ENCODE data around the gene NEK3.
"Not testable (repeated sequence)": the region's sequence is repeated elsewhere in the genome, so short reads cannot be mapped to it uniquely, and the experiment has no call there.

Gene NEK3

DNA sequence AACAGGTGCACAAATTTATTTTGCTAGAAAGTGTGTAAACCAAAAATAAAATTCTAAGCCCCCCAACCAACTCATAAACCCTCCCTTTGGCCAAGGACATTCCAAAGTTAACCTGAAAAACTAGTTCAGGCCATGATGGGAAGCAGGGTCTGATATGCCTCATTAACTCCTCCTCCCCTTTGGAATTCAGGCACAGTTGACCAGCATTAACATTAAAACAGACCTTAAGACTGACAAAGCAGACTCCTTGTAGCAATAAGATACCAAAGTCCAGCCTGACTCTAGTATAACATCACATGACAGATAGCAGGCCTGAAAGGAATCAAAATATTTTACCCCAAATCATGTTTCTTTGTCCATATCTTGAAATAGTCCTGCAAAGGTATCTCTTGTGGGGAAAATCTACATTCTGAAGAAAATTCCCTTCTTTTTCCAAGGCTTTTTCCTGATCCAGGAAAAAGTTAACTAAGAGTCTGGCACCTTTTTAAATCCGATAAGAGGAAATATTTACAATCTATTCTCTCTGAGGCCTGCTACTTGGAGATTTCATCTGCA is 50.2 kb downstream of the NEK3 start:
- no peak for DNase-seq

DNA sequence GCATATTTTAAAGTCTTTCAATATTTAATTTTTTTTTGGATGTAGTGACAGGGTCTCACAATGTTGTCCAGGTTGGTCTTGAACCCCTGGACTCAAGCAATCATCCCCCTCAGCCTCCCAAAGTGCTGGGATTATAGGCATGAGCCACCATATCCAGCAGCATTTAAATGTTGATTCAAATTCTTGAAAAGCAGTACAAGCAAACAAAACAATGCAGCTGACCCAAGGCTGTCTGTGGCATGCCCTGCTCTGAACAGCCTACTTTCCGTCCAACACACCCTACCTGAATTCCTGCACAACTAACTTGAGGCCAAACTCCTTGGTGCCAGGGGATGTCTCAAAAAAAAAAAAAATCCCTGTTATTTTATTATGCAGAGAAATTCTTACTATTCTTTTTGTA is 53.6 kb downstream of the NEK3 start:
- DNase-seq = no peak

GRCh38 chr13:52104624-52105023 is 54.8 kb downstream of the NEK3 start:
- DNase-seq = no peak

GRCh38 chr13:52103386-52103785 is 56.0 kb downstream of the NEK3 start:
- no peak for DNase-seq

GRCh38 chr13:52102423-52102822 is 57.0 kb downstream of the NEK3 start:
- DNase-seq = not testable (repeated sequence)

DNA sequence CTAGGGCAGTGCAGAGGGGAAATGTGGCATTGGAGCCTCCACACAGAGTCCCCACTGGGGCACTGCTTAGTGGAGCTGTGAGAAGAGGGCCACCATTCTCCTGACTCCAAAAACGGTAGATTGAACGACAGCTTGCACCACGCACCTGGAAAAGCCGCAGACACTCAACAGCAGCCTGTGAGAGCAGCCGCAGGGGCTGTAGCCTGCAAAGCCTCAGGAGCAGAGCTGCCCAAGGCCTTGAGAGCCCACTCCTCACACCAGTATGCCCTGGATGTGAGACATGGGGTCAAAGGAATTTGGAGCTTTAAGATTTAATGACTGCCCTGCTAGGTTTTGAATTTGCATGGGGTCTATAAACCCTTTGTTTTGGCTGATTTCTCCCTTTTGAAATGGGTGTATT is 62.2 kb downstream of the NEK3 start:
- DNase-seq = no peak

- no peak for DNase-seq
Measured at GRCh38 chr13:52096748-52097147, 62.6 kb downstream of the NEK3 start.

GRCh38 chr13:52096062-52096461 is 63.3 kb downstream of the NEK3 start:
- no peak for DNase-seq

DNA sequence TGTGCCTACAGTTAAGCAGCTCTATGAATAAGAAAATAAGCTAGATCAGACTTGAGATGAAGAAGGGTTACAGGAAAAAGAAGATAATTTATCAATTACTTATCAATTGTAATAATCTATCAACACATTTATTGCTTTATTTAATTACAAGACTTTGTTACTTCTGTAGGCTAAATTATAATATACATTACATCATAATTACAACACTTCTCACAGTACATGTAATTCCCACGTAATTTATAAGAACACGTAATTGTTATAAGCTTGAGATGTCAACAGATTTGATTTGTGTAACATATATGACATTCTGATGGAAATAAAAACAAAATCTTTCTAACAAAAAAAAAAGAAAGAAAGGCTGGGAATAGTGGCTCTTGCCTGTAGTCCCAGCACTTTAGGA is 67.3 kb downstream of the NEK3 start:
- no peak for DNase-seq

GRCh38 chr13:52091473-52091872 is 67.9 kb downstream of the NEK3 start:
- no peak for DNase-seq

GRCh38 chr13:52085421-52085820 is 74.0 kb downstream of the NEK3 start:
- no peak for DNase-seq

DNA sequence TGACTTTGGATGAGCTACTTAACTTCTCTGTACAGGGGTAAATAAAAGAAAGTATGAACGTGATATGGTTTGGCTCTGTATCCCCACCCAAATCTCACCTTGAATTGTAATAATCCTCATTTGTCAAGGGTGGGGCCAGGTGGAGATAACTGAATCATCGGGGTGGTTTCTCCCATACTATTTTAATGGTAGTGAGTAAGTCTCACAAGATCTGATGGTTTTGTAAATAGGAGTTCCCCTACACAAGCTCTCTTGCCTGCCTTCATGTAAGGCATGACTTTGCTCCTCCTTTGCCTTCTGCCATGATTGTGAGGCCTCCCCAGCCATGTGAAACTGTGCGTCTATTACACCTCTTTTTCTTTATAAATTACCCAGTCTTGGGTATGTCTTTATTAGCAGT is 74.4 kb downstream of the NEK3 start:
- DNase-seq = not testable (repeated sequence)
